Naive B cell (primary cell): ENCODE results near the gene BMPR1A. TPM values are rescaled to one million over a fixed set of nuclear protein-coding genes. Genes with fewer than 3 reads are reported as not detected.
A peak's percentile ranks its signal among the peaks of the same experiment; 100 is the strongest.

ENCODE experiments used
- ATAC-seq, 2 donors: fragments of 150-1000 bp; cut with Tn5 transposase; 2 replicates each; pipeline ENCODE4 v1.10.0; 2021; ENCODE audit warnings: low read depth in 2 of 2, mild to moderate bottlenecking in 2 of 2, moderate library complexity in 2 of 2
- DNase-seq: peaks from one replicate; pipeline ENCODE4 v3.0.0; 2022
- H3K27ac Mint-ChIP-seq, 6 donors: one replicate each; pipeline ENCODE4 v1.8.0; 2020 to 2022; ENCODE audit warnings: mild to moderate bottlenecking in 6 of 6, mixed read lengths in 6 of 6, moderate library complexity in 5 of 6, inconsistent platforms in 2 of 6
- H3K27me3 Mint-ChIP-seq, 3 donors: one replicate each; pipeline ENCODE4 v1.8.0; 2021 to 2022; ENCODE audit warnings: mixed read lengths in 3 of 3, mild to moderate bottlenecking in 1 of 3
- H3K36me3 Mint-ChIP-seq, 2 donors: one replicate each; pipeline ENCODE4 v1.8.0; 2020 to 2022; ENCODE audit warnings: mixed read lengths in 2 of 2, inconsistent platforms in 1 of 2, mild to moderate bottlenecking in 1 of 2
- H3K4me1 Mint-ChIP-seq, 3 donors: one replicate each; pipeline ENCODE4 v1.8.0; 2020 to 2022; ENCODE audit warnings: mixed read lengths in 3 of 3, inconsistent platforms in 1 of 3, mild to moderate bottlenecking in 1 of 3, moderate library complexity in 1 of 3
- H3K4me3 Mint-ChIP-seq, 8 donors: one replicate each; pipeline ENCODE4 v1.8.0; 2020 to 2022; ENCODE audit warnings: mild to moderate bottlenecking in 8 of 8, mixed read lengths in 8 of 8, moderate library complexity in 8 of 8, inconsistent platforms in 2 of 8
- H3K9me3 Mint-ChIP-seq, 7 donors: one replicate each; pipeline ENCODE4 v1.8.0; 2020 to 2022; ENCODE audit warnings: mixed read lengths in 7 of 7, mild to moderate bottlenecking in 5 of 7, inconsistent platforms in 2 of 7, moderate library complexity in 1 of 7
- polyA plus RNA-seq, 6 donors: library from polyadenylated mRNA; unstranded; fragments of 300-500 nt; fragmentation: Illumina TruSeq; gene quantifications; one replicate each; pipeline ENCODE4 v1.2.3, GENCODE V29; 2021; ENCODE audit warnings: low read depth in 6 of 6

Gene BMPR1A
- polyA plus RNA-seq, 6 donors from 2014 or later, result 0.73 to 3.4 (median 1.2) TPM; not detected in 1

DNA sequence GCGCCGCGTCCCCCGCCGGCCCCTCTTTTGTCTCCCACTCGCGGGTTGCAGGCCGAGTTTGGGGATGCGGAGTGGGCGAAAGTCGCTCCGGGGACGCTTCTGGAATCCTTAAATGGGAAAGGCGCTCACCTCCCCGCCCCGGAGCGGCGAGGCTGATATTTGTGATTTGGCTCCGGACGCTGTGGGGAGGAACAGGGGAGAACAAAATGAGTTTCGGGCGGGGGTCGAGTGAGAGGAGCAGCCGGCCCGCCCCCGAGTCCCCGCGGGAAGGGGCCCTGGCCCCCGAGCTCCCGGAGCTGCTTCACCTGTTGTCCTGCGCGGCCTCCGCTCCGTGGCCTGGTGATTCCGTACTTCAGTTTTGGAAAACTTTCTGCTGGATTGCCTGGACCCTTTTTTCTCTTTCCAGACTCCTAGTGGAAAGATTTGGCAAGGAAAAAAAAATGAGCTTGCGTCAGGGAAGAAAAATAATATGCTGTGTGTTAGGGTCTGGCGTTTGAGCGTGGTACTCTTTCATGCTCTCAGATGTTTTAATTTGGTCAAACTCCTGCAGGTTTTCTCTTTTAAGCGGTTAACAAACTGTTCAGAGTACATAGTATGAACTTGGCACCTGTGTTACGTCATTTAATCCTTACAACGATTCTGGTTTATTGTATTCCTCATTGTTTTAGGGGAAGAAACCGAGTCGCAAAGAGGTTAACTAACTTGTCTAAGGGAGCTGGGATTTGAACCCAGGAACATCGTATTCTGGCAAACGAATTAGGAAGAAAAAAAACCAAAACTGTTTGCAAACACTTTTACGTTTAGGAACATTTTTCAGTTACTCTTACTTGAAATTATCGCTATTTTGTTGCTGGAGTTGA lies 924 bp downstream of the BMPR1A start:
- Mint-ChIP-seq H3K9me3 (no peaks in the 10 kb centered on the region), H3K4me3 (peak overlapping the region; percentile 78 to 94 (median 90)), H3K27me3 (peaks cover 50 to 82% (median 58%) of the 10 kb centered on the region in 3 donors), H3K4me1 (peaks cover 17 to 36% (median 28%) of the 10 kb centered on the region in 3 donors), H3K27ac (peak overlapping the region in 4 of 6 donors; percentile 15 to 87 (median 71)), H3K36me3 (no peaks in the 10 kb centered on the region)
- no peak for DNase-seq
- ATAC-seq, result no peak

DNA sequence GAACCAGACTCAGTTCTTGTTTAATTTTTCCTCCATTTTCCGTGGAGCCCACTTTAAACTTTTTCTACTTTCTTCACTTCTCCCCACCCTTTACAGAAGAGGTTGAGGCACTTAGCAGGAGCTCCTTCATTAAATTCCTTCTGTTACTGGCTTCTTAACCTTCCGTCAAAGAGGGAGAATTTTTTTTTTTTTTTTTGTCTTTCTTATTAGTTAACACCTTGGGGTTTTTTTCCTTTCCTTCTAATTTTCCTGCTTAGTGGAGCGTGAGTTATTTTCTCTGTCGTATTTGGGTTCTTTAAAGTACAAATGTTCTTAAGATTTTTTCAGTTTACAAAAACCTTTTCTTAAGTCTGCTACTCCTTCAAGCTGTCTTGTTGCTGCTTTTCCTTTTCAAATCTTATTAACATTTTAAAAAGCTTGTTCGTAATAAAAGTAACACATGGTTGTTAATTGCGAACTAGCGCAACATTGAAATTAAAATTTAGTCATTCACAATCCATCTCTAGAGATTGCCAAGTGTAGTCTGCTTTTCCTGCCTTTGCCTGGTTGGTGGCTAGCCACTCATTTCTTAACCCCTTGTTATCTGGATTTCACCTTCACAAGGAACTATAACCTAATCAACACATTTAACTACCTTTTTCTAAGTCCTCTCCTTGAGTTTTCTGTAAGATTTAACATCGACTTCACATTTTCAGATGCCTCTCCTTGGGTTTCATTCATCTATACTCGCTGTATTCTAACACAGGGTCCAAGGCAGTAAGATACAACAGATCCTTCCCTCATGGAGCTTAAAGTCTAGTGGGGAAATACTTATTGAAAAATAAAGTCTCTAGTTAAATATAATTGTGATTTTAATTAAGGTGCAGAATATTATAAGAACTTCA lies 2.0 kb downstream of the BMPR1A start:
- ATAC-seq (no peak), DNase-seq (no peak)
- Mint-ChIP-seq H3K9me3 (no peaks in the 10 kb centered on the region), H3K27ac (peak overlapping the region in 1 of 6 donors; percentile 6), H3K4me3 (peak overlapping the region in 5 of 8 donors; percentile 69 to 91 (median 85)), H3K36me3 (no peaks in the 10 kb centered on the region), H3K27me3 (peaks cover 54 to 81% (median 62%) of the 10 kb centered on the region in 3 donors), H3K4me1 (peaks cover 13 to 25% (median 19%) of the 10 kb centered on the region in 3 donors)

DNA sequence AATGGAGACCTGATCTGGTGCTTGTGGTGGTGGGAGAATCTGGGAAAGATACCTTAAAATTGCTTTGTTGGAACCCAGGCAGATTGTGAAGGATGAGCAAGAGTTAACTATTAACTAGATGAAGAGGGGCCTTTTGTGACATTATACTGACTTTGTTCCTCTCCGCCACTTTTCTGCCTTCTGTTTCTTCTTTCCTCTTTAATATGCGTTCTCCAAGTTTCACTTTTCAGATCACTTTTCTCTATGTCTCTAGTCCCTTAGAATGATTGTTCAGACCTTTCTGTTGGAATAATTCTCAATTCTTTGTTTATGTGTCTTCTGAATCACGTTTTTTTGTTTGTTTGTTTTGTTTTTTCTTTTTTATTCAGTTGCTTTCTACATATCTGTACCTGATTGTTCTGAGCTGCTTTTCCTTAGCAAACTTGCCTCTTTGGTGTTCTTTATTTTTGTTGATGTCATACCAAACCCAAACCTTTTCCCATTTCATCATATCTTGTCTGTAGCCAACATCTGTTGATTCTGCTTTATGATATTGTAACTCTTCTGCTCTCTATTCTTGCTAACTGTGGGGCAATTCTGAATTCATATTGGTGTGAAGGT lies 2.8 kb downstream of the BMPR1A start:
- Mint-ChIP-seq H3K27ac (no peak overlapping the region), H3K27me3 (peaks cover 54 to 73% (median 57%) of the 10 kb centered on the region in 3 donors), H3K36me3 (no peaks in the 10 kb centered on the region), H3K4me1 (peaks cover 12 to 25% (median 19%) of the 10 kb centered on the region in 3 donors), H3K4me3 (peak overlapping the region in 3 of 8 donors; percentile 8 to 91 (median 26)), H3K9me3 (no peaks in the 10 kb centered on the region)
- ATAC-seq (no peak), DNase-seq (no peak)

DNA sequence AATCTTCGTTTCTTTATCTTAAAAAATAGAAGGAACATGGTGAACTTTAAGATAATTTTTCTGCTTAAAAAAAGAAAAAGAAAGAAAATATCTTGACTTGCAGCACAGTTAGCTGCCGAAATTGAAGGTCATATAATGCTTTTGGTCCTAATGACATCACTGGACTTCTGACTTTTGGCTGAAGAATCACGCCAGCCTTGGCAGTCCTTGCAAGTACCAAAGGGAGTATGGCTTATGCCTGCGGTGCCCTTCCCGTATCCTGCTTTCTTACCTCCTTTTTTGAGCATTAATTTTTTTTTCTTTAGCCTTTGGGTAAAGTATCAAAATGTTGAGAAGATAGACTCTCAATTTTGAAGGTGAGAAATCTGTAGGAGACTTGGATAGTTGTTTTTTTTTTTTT lies 7.0 kb downstream of the BMPR1A start:
- H3K4me3 Mint-ChIP-seq, result no peak overlapping the region
- no peak for DNase-seq
- H3K9me3 Mint-ChIP-seq, result no peaks in the 10 kb centered on the region
- H3K27ac Mint-ChIP-seq, result no peak overlapping the region
- H3K36me3 Mint-ChIP-seq, result no peaks in the 10 kb centered on the region
- ATAC-seq, result no peak
- peaks cover 56 to 74% (median 57%) of the 10 kb centered on the region in 3 donors for H3K27me3 Mint-ChIP-seq
- H3K4me1 Mint-ChIP-seq, result peaks cover 2 to 11% (median 9%) of the 10 kb centered on the region in 3 donors

DNA sequence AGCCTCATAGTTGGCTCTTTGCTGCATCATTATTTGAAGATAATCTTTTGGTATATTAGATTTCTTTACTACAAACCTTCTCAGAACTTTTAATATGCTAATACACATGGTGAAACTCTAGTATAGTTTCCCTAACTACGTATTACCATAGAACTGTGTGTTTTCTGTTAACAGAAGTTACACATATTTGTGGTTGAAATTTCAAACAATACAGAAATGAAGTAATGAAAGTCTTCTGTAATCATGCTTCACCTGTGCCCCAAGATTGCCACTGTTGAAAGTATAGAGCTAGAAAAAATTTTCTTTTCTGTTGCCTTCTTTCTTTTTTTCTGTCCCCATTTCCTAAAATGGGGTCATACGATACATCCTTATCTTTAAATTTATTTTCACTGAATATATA lies 9.1 kb downstream of the BMPR1A start:
- Mint-ChIP-seq H3K9me3 (no peaks in the 10 kb centered on the region), H3K27me3 (peaks cover 47 to 72% (median 53%) of the 10 kb centered on the region in 3 donors), H3K4me1 (no peaks in the 10 kb centered on the region), H3K36me3 (no peaks in the 10 kb centered on the region), H3K4me3 (no peak overlapping the region), H3K27ac (peak overlapping the region in 2 of 6 donors; percentile 49 to 91)
- ATAC-seq (no peak), DNase-seq (no peak)

DNA sequence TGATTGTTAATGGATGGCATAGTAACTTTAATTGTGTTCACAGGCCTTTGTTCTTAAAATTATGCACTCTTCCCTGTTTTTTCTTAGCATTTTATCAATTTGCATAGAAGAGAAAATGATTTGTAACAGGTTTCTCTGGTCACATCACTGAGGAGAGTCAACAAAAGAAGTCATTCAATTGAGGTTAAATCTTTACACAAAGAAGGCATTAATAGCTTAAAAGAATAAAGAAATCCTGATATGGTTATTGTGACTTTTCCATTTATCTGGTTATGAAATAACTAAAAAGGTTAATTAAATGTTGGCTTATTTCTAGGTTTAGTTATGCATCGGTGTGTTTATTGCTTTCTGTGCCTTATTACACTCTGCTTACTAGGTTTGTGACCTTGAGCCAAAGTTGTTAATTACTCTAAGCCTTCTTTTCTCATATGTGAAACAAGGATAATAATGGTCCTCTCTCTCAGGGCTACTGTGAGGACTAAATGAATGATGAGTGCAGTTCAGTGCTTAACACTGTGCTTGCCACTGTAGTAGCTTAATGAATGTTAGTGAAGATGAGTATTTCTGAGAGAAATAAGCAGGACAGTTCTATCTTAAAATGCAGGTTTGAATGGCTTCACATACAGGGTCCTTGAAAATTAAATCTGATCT lies 12.1 kb downstream of the BMPR1A start:
- peaks cover 32 to 48% (median 33%) of the 10 kb centered on the region in 3 donors for H3K27me3 Mint-ChIP-seq
- H3K4me3 Mint-ChIP-seq, result no peak overlapping the region
- H3K9me3 Mint-ChIP-seq, result no peaks in the 10 kb centered on the region
- H3K36me3 Mint-ChIP-seq, result no peaks in the 10 kb centered on the region
- H3K4me1 Mint-ChIP-seq, result no peaks in the 10 kb centered on the region
- DNase-seq (no peak), ATAC-seq (no peak)
- peak overlapping the region in 1 of 6 donors; percentile 49 for H3K27ac Mint-ChIP-seq

DNA sequence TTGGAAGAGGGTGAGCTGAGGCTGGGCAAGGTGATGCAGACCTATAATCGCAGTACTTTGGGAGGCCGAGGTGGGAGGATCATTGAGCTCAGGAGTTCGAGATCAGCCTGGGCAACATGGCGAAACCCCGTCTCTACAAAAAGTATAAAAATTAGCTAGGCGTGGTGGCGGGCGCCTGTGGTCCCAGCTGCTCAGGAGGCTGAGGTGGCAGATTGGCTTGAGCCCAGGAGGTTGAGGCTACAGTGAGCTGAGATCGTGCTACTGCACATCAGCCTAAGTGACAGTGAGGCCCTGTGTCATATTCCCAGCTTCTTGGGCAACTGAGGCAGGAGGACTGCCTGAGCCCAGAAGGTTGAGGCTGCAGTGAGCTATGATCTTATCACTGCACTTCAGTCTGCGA lies 13.6 kb downstream of the BMPR1A start:
- H3K36me3 Mint-ChIP-seq, result no peaks in the 10 kb centered on the region
- ATAC-seq (no peak), DNase-seq (no peak)
- peaks cover 29 to 44% (median 32%) of the 10 kb centered on the region in 3 donors for H3K27me3 Mint-ChIP-seq
- H3K27ac Mint-ChIP-seq, result no peak overlapping the region
- H3K9me3 Mint-ChIP-seq, result no peaks in the 10 kb centered on the region
- H3K4me3 Mint-ChIP-seq, result no peak overlapping the region
- H3K4me1 Mint-ChIP-seq, result no peaks in the 10 kb centered on the region

DNA sequence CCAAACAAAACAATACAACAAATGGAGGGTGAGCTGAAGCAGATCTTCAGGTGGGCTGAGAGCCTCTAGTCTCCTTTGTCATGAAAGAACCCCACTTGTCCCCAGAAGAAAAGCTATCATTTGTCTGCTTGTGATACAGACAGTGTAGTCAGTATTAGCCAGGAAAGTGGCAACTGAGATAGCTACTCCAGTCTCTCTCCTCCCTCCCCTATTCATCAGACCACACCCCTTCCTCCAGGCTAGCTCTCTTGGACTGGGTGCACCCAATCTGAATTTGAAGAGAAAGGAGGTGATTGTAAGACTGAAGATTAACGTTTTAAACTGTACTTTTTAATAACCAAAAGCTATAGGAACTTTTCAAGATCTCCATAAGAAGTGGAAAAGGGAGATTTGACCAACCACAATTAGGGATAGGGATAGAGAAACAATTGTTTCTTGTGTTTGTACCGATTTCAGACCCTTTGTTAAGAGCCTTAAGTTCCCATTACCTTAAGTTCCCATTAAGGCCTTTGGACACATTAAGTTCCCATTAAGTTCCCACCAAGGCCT lies 14.1 kb downstream of the BMPR1A start:
- Mint-ChIP-seq H3K27me3 (peaks cover 27 to 39% (median 33%) of the 10 kb centered on the region in 3 donors), H3K4me1 (no peaks in the 10 kb centered on the region), H3K9me3 (no peaks in the 10 kb centered on the region), H3K4me3 (no peak overlapping the region), H3K36me3 (no peaks in the 10 kb centered on the region), H3K27ac (no peak overlapping the region)
- no peak for DNase-seq
- no peak for ATAC-seq

DNA sequence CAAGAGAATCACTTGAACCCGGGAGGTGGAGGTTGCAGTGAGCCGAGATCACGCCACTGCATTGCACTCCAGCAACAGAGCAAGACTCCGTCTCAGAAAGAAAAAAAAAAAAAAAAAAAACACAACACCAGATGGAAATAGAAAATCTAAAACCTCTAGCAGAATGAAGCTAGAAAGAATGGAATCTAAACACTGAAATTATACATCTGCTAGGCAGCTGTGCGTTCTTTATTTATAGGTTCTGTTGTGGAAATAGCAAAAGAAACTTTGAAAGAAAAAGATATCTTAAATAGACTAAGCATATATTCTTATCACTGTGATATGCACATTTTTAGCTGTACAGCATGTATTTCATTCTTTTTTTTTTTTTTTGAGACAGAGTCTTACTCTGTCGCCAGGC lies 17.1 kb downstream of the BMPR1A start:
- Mint-ChIP-seq H3K27me3 (peaks cover 14 to 28% (median 18%) of the 10 kb centered on the region in 3 donors), H3K27ac (no peak overlapping the region), H3K4me1 (no peaks in the 10 kb centered on the region), H3K9me3 (no peaks in the 10 kb centered on the region), H3K36me3 (no peaks in the 10 kb centered on the region), H3K4me3 (no peak overlapping the region)
- ATAC-seq (no peak), DNase-seq (no peak)

DNA sequence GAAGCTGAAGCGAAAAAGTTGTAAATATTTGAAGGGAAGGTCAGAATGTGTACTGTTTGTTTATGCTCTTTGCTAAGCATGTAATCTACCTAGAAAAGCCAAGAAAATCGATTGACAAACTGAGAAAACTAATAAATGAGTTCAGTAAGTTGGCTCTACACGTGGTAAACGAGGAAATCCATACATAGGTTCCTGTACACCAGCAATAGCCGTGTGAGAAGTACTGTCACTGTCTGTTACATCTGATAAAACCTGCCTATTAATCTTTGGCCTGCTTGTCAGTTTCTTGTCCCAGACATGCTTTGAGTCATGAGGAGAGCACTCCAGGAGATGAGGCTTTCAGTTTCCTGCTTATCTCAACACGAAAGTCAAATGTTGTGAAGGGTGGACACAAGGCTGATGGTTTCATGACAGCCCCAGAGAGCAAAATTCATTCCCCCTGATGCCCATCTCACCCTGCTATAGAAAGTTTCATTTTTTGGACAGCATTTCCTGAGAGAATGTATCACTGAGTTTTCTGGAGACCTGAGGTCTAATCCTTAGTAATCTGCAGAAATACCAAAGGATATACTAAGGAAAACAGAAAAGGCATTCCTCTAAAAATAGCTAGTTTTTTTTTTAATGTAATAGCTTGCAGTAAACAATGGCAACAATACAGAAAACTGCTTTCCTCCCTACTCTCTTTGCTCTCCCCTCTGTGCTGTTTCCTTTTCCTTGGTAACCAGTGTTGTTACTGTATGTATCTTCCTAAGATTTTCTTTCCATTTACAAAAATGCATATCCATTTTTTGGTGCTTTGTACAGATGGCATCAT lies 18.8 kb downstream of the BMPR1A start:
- Mint-ChIP-seq H3K4me1 (no peaks in the 10 kb centered on the region), H3K9me3 (peaks cover 0 to 2% (median 0%) of the 10 kb centered on the region in 7 donors), H3K27ac (no peak overlapping the region), H3K27me3 (peaks cover 2 to 11% (median 7%) of the 10 kb centered on the region in 3 donors), H3K36me3 (no peaks in the 10 kb centered on the region), H3K4me3 (no peak overlapping the region)
- ATAC-seq (no peak), DNase-seq (no peak)

DNA sequence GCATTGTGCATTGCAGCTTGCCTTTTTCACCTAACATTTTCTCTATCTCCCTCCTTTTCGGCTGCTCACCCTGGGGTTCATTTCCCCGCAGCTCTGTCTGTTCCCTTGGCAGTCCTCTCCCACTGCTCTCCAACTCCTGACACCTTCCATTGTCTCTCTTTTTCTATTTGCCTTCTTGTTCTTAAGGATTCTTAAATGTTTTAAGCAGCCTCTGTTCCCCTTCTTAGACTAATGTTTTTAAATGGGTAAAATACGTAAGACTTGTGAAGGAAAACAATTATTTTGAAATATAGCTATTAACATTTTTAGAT lies 19.4 kb downstream of the BMPR1A start:
- Mint-ChIP-seq H3K27me3 (peaks cover 0 to 11% (median 4%) of the 10 kb centered on the region in 3 donors), H3K27ac (no peak overlapping the region), H3K9me3 (peaks cover 0 to 2% (median 0%) of the 10 kb centered on the region in 7 donors), H3K4me3 (no peak overlapping the region), H3K36me3 (no peaks in the 10 kb centered on the region), H3K4me1 (no peaks in the 10 kb centered on the region)
- no peak for DNase-seq
- no peak for ATAC-seq
